IPS-NIHi11 (cell line): ENCODE data around the gene JAG1.

Source experiments
- DNase-seq: peaks from one replicate; pipeline ENCODE4 v3.0.0; 2012; ENCODE audit warnings: mixed read lengths, low spot score

JAG1 gene

DNA sequence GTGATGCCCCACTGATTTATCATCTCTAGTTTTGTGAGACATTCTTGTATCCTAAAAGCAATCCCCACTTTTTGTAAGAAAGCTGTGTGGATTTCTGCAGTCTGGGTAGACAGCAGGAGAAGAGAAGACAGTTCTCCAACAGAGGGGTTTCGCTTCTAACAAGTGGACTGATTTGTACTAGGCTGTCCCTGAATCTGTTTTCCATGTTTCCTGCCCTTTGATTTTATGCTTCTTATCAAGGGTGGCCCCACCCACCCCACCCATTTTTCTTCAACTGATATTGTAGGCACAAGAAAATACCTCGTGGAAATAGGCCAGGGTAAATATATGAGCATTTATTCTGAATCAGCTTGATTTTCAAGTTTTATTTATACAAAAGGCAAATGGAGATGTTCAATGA is 25.7 kb upstream of the JAG1 start:
- DNase-seq = no peak

DNA sequence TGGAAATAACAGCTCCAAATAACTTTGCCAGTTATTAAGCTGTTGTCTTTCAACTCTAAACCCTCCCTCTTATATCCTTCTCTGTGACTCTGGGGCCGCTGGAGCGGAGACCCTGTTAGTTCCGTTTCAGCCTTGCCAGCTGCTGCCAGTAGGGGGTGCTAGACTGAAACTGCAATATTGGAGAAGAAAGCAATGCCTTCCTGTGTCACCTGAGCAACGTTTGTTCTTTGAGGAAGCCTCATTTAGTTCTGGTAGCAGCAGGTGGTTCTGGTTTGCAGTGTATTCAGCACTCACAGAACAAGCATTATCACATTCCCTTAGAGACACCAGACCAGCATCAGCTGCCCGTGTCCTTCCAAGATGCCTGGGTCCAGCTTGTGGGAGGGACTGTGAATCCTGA is 22.9 kb upstream of the JAG1 start:
- DNase-seq = peak; percentile 68

DNA sequence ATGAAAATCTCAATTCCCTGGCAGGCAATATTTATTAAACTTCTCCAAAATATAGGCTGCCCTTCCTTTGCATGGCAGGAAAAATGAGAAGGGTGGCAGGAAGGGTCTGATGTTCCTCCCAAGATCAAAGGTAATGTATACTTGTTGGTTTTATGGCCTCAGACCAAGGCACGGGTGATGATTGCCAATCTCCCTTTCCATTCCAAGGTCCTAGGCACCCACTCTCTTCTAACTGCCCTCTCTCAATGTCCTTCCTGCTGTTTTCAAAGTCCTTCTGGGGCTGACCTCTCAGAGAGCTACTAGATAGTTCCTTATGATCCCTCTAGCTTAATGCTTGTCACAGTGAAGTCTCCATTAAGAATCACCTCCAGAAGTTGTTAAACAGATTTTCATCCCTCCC is 15.6 kb upstream of the JAG1 start:
- no peak for DNase-seq

DNA sequence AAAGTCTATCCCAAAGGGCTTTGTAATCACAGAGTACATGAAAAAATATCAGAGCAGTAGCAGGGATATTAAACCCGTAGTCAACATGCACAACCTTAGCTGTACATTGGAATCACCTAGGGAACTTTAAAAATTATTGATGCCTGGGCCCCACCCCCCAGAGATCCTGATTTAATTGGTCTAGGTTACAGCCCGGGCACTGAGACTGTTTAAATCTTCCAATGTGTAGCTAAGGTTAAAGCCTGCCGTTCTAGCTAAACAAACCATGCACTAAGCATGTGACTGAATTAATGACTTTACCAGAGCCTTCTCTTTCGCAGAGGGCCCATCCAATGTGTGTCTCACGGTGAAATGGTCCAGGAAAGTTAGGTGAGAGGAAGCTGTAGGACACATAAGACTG is 14.1 kb upstream of the JAG1 start:
- no peak for DNase-seq

DNA sequence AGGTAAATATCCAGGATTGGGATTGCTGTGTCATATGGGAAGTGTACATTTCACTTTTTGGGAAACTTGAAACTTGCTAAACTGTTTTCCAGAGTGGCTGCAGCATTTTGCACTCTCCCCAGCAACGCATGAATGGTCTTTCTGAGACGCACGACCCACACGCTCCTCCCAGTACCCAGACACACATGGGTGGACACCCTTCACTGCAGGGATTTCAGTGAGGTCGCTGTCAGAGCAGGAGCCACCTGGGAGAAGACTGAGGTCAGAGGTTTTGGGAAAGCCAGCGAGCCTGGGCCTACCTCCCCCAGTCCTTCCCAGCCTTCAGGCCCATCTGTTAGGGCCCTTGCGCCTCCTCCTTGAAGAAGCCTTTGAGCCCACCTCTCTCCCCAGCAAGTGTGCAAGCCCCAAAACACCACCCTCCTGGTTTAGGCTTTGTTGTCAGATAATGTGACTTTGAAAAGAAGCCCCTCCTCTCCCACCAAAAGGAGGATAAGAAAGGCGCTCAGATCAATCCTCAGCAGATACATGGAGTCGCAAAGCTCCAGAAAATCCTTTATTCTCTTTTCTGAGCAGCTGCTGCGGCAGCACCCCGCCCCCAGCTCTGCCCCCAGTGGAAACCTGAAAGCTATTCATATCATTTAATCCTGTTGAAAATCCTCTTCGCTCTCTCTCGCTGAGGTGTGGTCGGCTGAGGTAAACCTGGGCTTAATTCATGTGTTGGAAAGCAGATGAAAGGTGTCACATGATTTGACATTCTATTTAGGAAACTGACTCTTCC is 12.7 kb upstream of the JAG1 start:
- no peak for DNase-seq

DNA sequence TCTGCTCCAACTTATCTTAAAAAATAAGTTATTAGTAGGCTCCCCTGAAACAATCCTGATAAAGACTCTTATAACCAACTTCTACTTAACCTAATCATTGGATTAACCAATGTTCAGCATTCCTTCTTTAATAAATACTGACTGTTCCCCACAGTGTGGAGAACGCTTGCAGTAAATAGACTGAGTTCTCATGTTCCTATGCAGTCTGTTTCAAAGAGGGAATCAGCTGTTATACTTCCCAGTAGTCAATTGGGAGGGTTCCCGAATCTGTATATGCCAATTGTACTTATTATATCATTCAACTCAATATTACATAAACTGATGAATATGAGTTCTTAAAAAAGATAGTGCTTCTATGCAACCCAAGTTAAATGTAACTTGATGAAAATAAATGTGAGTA is 9.7 kb upstream of the JAG1 start:
- no peak for DNase-seq

DNA sequence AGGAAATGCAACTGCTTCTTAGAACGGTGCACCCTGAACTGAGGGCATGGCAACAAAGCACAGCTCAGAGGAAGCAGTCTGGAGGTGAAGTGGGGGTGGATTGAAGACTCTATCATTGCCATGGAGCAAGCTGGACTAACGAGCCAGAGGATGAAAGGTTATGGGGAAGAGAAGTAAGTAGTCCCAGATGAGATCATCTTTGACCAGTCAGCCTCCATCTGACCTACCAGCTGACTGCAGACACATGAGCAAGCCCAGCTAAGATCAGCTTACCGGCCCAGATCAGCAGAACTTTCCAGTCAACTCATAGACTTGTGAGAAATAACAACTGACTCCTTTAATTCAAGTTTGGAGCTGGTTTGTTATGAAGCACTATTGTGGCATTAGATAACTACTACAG is 9.1 kb upstream of the JAG1 start:
- no peak for DNase-seq

DNA sequence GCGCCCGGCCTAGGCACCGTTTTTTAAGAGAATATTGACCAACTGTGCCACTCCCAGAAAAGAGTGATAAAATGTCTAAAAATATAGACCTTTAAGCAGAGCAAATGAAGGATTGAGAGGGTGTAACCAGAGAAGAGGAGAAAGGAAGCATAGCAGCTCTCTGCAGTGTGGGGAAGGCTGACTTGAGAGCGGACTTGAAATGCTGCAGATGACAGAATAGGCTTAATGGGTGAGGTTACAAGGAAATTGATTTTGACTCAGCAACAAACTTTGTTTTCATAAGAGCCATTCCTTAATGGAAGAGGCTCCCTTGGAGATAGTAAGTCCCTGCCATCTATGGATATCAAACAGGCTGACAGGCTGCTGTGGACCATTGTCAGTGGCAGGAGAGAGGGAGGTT is 7.7 kb upstream of the JAG1 start:
- no peak for DNase-seq

DNA sequence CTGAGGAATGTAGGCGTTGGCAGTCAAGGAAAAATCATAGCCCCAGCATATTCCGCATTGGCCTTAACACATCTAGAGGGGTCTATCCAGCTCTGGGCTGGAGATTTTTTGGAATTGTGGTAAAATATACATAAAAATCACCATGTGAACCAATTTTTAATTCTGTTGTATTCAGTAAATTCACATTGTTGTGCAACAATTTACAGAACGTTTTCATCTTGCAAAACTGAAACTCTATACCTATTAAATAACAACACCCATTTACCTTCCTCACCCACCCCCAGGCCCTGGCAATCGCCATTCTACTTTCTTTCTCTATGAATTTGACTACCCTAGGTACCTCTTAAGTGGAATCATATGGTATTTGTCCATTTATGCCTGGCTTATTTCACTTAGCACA is 6.8 kb upstream of the JAG1 start:
- no peak for DNase-seq

DNA sequence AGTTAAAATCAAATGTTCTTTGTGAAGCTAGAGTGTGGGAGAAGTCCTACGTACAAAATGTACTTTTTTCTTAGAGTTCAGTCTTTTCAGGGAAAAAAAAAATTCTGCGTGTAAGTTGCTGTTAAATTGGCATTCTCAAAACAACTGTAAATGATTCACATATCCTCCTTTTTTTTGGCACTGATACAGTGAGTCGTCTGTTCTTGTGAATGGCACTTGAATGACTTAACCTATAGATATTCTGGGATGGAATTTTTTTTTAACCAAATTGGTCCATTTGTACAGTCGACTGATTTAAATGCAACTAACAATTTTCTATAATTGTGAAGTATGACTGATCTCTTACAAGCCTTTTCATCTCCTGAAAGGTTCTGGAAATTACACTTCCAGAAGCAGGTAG is 5.5 kb upstream of the JAG1 start:
- no peak for DNase-seq

DNA sequence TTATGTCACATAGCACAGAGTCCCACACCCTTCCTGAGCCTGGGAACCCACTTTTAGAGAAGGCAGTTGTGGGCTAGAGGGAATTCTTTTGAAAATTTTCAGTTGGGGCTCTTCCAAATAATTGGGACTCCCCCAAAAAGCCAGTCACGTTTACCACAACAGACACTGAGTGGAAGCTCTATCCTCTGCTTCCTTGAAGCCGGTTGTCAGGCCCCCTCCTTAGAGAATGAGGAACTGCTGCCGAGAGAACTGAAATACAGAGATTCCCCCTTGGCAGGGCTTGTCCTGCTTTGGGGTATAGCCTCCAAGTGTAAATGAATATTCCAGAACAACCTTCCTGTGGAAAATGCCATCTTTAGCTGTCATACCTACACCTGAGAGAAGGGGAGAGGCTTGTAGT is 2.7 kb upstream of the JAG1 start:
- no peak for DNase-seq

DNA sequence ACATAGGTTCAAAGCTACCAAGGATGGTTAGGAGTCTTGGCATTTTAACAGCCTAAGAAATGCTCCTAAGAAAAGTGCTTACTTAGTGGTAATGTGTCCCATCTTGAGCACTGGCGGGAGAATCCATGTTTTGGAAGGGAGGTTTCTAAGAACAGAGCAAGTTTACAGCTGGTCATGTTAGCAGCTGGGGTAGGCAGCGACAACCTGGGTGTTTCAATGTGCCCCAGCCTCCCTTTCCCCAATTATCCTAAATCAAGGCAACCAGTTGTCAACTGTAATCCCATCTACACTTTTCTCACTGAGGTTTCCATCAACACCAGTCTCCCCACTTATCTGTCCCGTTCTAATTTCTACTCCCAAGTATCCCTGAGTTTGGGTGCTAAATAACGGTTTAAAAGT is 1.6 kb upstream of the JAG1 start:
- no peak for DNase-seq

DNA sequence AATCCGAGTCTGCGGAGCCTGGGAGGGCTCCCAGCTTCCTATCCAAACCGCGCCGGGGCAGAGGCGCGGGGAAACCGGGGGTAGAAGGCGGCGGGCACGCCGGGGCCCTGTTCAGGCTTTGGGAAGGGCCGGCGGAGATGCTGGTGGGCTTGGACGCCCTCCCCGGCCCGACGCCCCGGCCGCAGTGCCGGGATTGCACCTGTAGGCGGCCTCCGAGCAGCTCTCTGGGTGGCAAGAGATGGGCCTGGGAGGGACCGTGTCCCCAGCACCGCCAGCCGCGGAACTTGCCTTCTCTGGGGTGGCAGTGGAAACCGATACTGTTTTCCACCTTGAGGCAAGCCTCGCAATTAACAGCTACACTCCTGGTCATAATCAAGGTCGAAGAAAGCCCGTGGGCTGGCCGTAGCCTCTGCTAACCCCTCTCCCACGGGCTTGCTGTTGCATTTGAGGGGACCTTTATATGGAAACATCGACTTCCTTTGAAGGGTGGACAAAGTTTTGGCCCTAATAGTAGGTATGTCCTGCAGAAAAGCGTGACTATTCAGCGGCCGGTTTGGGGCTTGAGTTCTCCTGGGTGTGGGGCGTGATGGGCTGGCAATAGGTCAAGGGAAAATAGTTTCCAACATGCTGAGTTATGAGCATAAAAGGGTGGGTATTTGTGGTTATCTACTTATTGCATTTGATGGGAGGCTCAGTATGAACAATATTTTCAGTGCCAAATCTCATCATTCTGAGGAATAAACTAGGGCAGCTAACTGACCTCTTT is 1.1 kb upstream of the JAG1 start:
- DNase-seq = peak; percentile 88

DNA sequence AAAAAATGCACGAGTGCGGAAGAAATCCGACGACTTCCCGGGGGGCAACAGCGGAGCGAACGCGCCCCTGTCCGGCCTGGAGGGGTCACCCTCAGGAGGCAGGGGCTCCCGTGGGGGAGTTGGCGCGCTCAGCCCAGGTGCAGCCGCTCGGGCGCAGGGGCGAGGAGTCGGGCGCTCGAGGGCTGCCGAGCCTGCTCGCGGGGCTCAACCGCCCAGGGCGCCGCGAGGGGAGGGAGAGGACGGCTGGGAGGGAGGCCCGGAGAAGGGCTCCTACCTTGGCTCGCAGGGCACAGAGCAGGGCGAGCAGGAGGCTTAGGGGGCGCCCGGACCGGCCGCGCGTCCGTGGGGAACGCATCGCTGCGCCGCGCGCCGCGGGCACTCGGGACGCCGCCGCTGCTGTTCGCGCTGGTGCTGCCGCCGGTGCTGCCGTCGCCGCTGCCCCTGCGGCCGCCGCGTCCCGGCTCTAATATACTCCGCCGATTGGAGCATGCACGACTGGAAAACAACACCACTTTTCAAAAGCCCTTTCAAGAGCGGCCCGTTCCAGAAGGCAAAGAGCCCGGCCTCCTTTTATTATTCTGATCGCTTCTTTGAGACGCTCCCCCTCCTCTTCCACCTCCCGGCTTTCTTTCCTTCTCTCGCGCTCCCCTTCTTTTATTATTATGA is 490 bp downstream of the JAG1 start:
- peak; percentile 27 for DNase-seq

DNA sequence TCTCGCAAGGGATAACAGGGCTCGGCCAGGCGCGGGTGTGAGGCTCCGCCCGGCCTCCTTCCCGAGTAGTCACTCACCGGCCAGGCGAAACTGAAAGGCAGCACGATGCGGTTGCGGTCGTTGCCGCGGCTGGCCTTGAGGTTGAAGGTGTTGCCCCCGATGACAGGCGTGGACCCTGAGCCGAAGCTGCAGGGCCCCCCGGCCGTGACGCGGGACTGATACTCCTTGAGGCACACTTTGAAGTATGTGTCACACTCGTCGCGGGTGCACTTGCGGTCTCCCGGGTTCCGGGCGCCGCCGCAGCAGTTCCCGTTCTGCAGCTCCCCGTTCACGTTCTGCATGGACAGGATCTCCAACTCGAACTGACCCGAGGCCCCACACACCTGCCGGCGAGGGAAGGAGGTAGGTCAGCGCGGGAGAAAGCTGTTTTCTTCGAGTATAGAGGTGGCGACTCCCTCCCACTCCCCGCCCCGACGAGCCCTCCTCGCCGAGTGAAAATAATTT is 1.1 kb downstream of the JAG1 start:
- peak; percentile 24 for DNase-seq

DNA sequence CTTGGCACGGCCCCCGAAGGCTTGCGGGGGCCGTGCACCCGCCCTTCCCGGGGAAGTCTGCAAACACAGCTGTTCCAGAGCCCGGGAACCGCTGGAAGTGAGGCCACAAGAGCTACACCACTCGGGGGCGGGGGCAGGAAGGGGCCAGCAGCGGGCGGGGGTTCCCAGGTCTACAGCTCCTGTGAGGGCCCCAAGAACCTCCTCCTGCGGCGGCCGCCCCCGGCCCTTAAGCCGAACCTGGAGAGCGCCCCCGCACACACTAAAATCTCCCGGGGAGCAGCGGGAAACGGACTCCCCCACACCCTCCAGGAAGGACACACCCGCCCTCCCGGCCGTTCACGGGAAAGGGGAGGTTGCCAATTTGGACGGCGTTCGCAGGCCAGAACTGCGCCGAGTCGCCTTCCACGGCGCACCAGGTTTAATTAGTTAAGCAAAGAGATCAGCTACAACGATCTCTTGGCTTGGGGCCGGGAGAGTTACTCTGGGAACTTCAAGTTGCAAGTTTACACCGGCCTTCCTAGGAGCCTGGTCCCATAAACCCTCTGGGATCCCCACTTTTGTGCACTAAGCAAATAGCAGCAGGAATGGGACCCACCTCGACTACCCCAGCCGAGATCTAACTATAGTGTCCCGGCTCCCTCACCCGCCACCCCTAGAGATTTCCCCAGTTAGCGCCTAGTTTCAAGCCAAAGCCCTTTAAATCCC is 1.7 kb downstream of the JAG1 start:
- DNase-seq = peak; percentile 19

DNA sequence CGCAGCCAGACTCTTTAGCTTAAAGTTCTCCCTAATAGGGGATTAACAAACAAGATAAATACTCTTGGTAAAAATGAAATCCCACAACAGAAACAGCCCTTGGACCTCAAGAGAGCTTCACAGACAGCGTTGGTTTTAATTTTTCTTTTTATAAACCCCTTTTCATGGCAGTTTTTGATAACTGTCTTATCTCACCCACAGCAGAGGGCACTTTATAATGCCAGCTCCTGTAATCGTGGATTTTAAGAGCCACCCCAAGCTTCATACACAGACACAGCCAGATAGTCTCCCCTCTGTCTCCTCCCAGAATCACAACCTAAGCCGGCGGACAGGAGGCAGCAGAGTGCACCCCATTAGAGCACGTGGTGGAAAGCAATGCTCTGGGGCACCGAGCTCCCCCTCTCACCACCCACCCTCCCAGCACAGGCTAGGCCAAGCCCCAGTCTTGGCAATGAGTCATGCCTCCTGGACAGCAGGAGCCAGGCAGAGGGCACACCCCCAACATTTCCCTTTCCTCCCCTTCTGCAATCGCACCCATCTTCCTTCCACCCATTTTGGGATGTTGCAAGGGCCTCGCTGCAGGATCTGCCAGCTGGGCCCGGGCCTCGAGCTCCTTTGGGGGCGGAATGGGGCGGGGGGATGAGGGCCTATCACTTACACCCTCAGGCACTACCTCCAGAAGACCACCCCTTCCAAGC is 2.4 kb downstream of the JAG1 start:
- DNase-seq = peak; percentile 63

DNA sequence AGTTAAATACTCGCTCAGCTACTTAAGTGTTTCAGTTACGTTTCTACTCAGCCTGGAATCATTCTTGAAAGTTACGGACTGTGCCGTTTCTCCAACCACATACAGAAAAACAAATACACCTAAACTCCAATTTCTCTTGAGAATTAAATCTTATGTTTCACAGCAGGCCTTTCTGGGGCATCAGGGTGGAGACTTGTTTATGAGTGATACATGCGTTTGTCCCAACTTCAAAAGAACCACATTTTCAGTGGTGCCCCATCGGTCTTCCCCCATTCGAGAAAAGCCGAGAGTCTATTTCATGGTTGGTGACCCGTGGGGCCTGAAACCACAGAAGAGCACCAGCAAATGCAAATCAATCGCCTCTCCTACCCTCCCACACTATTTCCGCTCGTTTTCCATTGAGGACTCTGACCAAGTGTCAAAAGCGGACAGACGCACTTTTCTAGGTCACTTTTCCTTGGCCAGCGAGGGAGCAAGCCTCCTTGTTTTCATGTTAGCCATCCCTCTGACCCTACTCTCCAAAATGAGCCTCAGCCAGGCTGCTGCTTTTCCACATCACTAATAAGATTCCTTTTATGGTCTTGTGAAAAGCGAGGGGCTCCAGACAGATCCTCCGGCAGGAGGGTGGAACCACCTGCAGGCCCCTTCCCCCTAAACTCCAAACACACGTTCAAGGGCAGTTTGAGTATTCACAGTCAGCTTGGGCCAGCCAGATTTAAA is 3.1 kb downstream of the JAG1 start:
- no peak for DNase-seq

DNA sequence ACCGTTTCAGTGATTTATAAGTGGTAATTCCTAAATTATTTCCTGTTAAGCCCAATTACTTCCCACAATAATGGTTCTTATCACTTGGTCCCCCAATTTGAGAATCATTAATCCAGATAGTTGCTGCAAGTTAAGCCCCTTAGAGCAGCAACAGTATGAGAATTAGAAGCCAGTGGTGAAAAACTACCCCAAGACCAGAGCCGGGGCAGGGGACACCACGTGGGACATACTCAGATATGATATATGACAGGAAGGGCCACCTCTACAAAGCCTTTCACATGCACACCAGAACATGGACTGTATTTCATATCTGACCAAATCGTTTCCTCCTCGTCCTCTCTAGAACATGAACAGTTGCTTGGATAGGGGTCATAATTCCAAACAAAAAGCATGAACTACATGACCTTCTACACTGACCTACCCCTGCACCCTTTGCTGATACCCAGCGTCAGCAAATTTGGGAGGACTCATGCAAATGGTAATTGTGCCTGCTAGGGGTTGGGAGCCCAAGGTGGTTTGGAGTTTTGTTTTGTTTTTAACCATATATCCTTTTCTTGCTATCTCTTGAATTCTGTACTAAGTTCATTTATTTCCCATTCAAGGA is 3.9 kb downstream of the JAG1 start:
- DNase-seq = no peak

DNA sequence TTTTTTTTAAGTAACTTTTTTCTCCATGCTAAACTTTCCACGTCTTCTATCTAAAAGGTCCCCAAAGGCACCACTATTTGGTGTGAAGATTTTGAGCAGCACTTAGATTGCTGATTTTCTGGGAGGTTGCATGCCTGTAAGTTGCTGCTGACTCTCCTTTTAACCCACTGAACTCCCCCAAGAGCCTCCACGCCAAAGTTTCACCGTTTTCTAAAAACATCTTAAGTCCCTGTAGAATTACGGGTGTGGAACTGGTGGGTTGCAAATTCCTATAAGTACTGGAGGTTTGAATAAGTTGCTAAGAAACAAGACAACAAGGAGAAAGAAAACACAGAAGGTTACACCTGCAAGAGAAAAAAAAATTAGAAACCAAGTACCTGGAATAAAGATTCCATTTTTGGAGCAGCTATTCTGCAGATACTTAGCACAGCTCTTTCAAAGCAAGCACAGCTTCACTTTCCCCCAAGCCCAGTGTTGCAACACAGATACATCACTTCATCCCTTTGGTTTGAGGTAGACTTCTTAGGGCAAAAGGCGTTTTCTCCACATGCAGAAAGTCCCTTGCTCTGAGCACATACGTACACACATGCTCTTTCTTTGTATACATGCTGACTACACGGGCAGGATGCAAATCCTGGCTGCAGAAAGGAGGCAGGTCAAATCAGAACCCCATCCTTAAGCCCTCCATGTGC is 5.0 kb downstream of the JAG1 start:
- DNase-seq = no peak
